Daoy (cell line): ENCODE data around the gene PRKCD. TPM values are rescaled to one million over a fixed set of nuclear protein-coding genes. Genes with fewer than 3 reads are reported as not detected.

Experiments
- DNase-seq: peaks from one replicate; pipeline ENCODE4 v3.0.0-alpha.2; 2015; ENCODE audit warnings: low read depth
- total RNA-seq: library from RNA; depleted of rRNA; stranded (reverse); fragments of >200 nt; shearing (Covaris generic); gene quantifications from 2 replicates; pipeline ENCODE4 v1.2.3, GENCODE V29; 2014; rRNA removed

PRKCD gene
- 0.30 and 0.80 TPM in 2 replicates for total RNA-seq

- peak; percentile 74 for DNase-seq
Observed at GRCh38 chr3:53160660-53161449, at the start of gene PRKCD. TSS of gene PRKCD (plus strand) at chr3:53161209. CDS start at chr3:53178423, 17,214 bp downstream.

- DNase-seq, result no peak
Observed at GRCh38 chr3:53111822-53112221, 49.2 kb upstream of the PRKCD start.

DNA sequence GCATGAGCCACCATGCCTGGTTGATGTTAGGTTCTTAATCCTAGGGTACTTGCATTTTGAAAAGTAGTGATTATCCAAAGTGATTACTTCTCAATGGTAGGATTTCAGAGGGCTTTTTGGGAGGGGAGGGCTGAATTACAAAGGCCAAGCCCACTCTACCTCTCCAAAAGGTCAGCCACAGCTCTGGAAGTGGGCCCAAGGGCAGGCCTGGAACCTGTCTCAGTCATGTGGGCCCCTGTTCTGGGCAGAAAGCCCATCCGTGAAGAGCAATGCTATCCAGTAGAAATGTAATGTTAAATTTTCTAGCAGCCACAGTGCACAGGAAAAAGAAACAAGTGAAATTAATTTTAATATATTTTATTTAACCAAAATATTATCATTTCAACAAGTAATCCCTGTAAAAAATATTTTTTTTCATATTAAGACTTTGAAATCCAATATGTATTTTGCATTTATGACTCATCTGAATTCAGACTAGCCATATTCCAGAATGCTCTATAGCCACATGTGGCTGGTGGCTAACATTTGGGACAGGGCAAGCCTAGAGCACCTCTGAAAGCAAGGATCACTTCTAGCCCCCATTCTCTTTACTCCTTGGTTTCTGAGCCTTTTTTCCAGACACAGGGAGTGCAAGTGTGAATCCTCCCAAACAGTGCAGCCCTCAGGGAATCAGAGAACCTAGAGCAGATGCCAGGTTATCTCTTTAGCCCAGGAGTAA is 47.6 kb upstream of the PRKCD start:
- DNase-seq, result no peak

GRCh38 chr3:53114011-53114400 is 47.0 kb upstream of the PRKCD start:
- DNase-seq, result peak; percentile 67

DNA sequence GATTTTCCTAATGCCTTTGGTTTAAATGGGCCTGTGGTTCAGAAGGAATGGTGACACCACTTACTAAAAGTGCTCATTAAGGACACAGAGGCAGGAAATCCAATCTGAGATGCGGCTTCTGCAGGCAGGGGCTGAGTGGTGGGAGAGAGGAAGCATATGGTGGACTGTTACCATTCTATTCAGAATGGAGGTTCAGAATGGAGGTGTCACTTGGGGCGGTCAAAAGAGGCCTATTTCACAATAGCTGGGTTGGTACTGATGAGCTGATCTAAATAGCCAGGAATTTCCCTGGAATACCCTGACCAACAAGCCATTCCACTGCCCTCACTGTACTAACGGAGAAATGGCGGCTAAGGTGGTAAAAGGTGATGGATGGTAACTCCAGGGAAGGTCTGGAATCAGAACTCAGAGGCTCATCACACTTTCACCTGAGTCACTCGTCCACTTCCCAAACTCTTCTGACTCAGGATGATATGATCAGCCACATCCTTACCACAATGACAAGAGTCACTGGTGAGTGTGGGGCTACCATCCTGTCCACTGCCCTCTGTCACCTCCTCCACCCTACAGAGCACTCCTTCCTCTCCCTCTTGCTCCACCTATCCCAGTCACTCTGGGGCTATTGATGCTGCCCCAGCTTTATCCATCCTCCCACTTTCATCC is 46.5 kb upstream of the PRKCD start:
- peak; percentile 47 for DNase-seq

DNA sequence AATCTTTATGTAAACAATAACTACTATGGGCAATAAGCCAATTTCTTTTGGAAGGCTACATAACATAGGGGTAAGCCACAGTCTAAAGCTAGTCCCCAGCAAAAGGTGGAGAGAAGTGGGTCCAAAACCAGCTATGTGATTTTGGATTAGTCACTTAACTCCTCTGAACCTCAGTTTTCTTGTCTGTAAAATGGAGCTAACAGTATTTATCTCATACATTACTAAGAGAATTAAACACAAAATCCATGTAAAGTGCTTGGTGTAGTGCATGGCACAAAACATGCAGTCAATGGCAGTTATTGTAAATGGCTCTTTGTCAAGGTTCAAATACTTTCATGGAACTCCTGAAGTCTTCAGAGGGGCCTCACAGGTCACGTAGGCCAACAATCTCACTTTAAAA is 44.1 kb upstream of the PRKCD start:
- DNase-seq, result no peak

- DNase-seq, result no peak
Observed at GRCh38 chr3:53120336-53120735, 40.7 kb upstream of the PRKCD start.

DNA sequence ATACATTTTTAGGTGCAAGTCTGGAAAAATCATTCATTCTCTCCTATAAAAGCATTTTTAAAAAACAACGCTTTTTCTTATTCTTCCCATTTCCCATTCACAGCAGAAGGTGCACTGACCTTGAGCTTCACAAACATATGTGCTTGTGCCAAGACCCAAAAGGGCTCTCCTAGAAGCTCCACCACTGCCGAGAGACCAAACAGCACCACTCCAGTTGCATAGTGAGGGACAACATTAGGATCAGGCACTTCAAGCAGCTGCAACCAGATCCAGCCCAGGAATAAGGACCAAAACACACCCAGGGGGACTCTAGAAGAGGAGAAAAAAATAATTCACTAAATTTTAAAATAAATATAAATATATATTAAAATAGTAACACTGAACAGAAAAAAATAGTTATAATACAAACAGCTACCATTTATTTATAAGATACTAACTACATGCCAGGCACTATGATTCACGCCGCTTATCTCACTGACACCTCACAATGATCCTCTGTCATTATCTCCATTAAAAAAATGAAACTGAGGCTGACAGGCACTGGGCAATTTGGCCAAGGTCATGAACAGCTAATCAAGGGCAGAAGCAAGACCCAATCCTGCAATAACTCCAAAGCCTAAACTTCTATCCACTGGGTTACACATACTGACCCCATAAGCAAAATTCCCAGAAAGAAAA is 38.6 kb upstream of the PRKCD start:
- no peak for DNase-seq

GRCh38 chr3:53122933-53123305 is 38.1 kb upstream of the PRKCD start:
- no peak for DNase-seq

- no peak for DNase-seq
Observed at GRCh38 chr3:53123510-53123909, 37.5 kb upstream of the PRKCD start.

DNA sequence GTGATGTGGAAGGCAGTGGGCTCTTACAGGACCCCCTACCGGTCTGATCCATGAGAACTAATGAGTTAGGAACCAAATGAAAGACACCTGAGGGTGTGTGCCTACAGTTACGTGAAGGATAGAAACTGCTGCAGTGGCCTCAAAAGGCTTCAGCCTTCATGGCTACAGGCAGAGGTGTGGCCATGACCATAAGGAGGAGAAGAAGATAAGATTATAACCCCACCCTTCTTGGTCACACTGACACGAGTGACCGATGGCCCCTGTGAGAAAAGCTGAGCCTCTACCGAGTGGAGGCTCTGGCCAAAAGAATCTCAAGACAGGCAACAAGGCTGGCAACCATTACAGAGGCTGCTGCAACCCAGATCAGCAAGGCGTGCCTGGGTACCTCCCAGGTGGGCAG is 37.1 kb upstream of the PRKCD start:
- DNase-seq, result no peak

- DNase-seq, result no peak
Observed at GRCh38 chr3:53126601-53127000, 34.4 kb upstream of the PRKCD start.

GRCh38 chr3:53129344-53129743 is 31.7 kb upstream of the PRKCD start:
- no peak for DNase-seq

DNA sequence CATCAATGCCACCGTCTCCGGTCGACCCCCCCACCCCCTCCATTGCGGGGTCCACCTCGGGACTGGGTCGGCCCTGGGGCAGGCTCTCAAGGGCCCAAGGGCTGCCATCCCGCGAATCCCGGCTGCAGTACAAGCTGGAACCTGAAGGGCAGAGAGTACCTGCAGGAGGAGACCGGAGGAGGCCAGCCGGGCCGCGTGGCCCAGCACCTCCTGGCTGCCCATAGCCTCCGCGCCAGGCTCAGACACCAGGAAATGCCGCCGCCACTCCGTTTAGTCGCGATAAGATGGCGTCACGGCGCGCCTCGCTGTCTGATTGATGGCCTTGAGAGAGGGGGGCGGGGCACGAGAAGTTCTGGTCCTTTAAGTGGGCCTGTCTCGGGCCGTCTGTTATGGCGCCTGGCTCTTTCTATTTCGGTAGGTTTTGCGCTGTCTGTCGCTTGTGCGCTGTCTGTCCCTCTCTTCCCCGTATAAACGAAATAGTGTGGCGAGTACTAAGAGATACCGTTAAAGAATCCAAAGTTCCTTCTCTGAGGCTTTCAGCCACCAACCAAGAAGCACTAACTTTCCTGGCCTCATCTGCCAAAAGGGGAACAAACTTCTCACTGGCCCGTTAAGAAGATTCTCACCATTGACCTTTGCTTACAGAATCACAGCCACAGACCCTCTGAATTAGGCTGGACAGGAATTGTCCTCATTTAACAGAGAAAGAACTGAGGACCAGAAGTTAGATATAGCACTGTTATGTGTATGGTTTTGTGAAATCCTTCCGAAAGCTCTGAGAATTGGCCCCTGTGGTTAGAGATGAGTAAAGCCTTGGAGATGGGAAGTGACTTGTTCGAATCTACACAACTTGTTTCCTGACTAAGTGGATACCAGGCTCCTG is 30.6 kb upstream of the PRKCD start, which contains the start of gene RFT1:
TSS of gene RFT1 (minus strand) at position 257 of the 883 bp plus-strand sequence. CDS start at position 222, 35 bp downstream.
- DNase-seq, result peak; percentile 97

DNA sequence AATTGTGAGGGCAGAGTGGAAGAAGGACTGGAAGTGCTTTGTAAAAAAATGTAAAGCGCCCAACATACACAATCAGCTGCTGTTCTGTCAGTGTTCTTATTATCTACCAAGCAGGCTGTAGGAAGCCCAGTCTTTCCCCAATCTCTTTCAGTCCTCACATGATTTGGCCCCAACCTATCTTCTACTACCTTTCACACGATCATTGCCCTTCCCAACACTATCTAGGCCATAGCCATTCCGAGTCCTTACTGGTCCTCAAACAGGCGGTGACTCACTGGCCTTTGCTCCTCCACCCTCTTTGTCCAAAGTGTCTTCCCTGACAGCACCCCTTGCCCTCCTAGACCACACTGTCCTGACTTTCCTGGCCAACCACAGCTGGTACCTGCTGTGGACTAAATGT is 29.9 kb upstream of the PRKCD start:
- DNase-seq, result no peak

- no peak for DNase-seq
Observed at GRCh38 chr3:53132347-53132746, 28.7 kb upstream of the PRKCD start.

DNA sequence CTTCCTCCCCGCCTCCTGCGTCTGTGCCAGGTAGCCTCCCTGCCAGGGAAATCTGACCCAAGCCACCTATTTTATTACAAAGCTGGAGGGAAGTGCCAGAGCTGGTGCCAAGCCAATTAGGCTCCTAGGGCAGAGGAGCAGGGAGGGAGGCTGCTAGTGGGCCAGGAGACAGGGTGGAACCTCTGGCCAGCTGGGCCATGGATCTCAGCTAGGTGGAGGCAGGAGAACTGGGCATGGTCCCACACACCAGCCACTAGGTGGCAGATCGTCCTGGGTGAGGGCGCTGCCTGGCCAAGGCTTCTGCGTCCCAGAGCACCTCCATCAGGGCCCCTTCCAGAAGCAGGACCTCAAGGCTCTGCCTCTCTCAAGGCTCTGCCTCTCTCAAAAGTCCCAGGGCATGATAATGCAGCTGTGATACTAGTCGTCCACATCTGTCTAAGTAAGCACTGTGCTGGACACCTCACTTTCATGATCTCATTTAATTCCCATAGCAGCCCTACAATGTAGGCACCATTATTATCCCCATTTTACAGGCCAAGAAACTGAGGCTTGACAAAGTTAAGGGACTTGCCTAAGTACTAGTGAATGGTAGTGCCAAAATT is 26.3 kb upstream of the PRKCD start:
- peak; percentile 65 for DNase-seq

DNA sequence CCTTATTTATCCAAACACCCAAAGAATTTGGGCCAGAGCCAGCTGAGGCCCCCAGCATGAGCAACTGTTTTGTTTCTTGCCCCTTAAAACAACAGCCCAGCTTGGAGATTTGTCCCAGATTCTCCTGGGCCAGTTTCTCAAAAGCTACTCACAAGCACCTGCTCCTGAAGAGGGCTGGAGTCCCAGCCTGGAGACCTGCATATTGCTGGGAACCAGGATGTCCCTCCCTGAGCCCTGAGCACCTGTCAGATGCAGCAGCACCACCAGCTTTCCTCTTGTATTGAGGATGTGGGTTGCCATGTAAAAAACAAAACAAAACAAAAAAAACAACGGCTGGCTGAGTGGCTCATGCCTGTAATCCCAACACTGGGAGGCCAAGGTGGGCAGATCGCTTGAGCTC is 23.8 kb upstream of the PRKCD start:
- no peak for DNase-seq

GRCh38 chr3:53137835-53138446 is 23.1 kb upstream of the PRKCD start:
- DNase-seq, result peak; percentile 20
